ENCODE data around the gene BGN. TPM values are rescaled to one million over a fixed set of nuclear protein-coding genes. Genes with fewer than 3 reads are reported as not detected.

The BGN gene
- polyA plus RNA-seq, 3 donors, result not detected

GRCh38 chrX:153487590-153488071, 7.1 kb upstream of the BGN start:
- intact Hi-C loops (cut with micrococcal nuclease), result no loop called here

GRCh38 chrX:153488231-153488914, 6.4 kb upstream of the BGN start:
- 66% methylated on average over 3 of the region's 27 CpGs for WGBS (ENCODE audit: insufficient coverage)
- Histone ChIP-seq H4K20me1 (ENCODE audit: insufficient read depth, low read length) (no peaks in the 10 kb centered on the region), H3K27ac (ENCODE audit: low read depth in 1 of 2, low read length in 2 of 2) (no peak overlapping the region), H3K9ac (ENCODE audit: insufficient read depth, low read length, poor library complexity, severe bottlenecking) (no peak overlapping the region), H3K27me3 (ENCODE audit: control insufficient read depth in 2 of 2, insufficient read depth in 2 of 2, low read length in 2 of 2) (no peaks in the 10 kb centered on the region), H3K4me1 (ENCODE audit: control insufficient read depth in 1 of 2, insufficient read depth in 2 of 2, low read length in 2 of 2) (no peaks in the 10 kb centered on the region), H3K4me3 (replicated peaks in 1 of 3; ENCODE audit: low read depth in 2 of 3, low read length in 3 of 3) (no peak overlapping the region), H3K9me3 (replicated peaks in 1 of 2; ENCODE audit: control insufficient read depth in 1 of 2, insufficient read depth in 1 of 2, low read length in 2 of 2) (no peaks in the 10 kb centered on the region), H3K4me2 (replicated peaks; ENCODE audit: extremely low read depth, low read length, poor library complexity, severe bottlenecking) (no peak overlapping the region), H3K79me2 (ENCODE audit: insufficient read depth, low read length) (no peaks in the 10 kb centered on the region), H2AFZ (ENCODE audit: insufficient read depth, low read depth, low read length, poor library complexity, severe bottlenecking) (no peak overlapping the region), H3K36me3 (replicated peaks in 1 of 2; ENCODE audit: control insufficient read depth in 1 of 2, insufficient read depth in 2 of 2, low read length in 2 of 2) (no peaks in the 10 kb centered on the region)
- no peak for TF ChIP-seq CTCF (IDR thresholded peaks at IDR 0.05)
- Mint-ChIP-seq H3K9me3 (peaks cover 0 to 2% (median 0%) of the 10 kb centered on the region in 7 donors), H3K36me3 (no peaks in the 10 kb centered on the region), H3K4me3 (no peak overlapping the region), H3K4me1 (no peaks in the 10 kb centered on the region), H3K27me3 (ENCODE audit: low read depth in 3 of 3) (peaks cover 2% of the 10 kb centered on the region in 3 donors), H3K27ac (no peak overlapping the region)
- intact Hi-C loops (cut with micrococcal nuclease), result no loop called here
- no peak for DNase-seq

More at GRCh38 chrX:153487590-153488071, 7.1 kb upstream of the BGN start:
- H3K4me3 Mint-ChIP-seq, result no peak overlapping the region
- TF ChIP-seq CTCF (IDR thresholded peaks at IDR 0.05), result no peak
- no peaks in the 10 kb centered on the region for H3K27me3 Mint-ChIP-seq (ENCODE audit: low read depth in 3 of 3)
- no peak overlapping the region for H3K4me2 ChIP-seq (replicated peaks; ENCODE audit: extremely low read depth, low read length, poor library complexity, severe bottlenecking)
- peaks cover 0 to 2% (median 0%) of the 10 kb centered on the region in 7 donors for H3K9me3 Mint-ChIP-seq
- H4K20me1 ChIP-seq (ENCODE audit: insufficient read depth, low read length), result no peaks in the 10 kb centered on the region
- H3K27ac Mint-ChIP-seq, result no peak overlapping the region
- H3K36me3 Mint-ChIP-seq, result no peaks in the 10 kb centered on the region
- no peak overlapping the region for H3K4me3 ChIP-seq (replicated peaks in 1 of 3; ENCODE audit: low read depth in 2 of 3, low read length in 3 of 3)
- DNase-seq, result no peak
- H3K9me3 ChIP-seq (replicated peaks in 1 of 2; ENCODE audit: control insufficient read depth in 1 of 2, insufficient read depth in 1 of 2, low read length in 2 of 2), result no peaks in the 10 kb centered on the region
- WGBS (ENCODE audit: insufficient coverage), result 93% methylated on average over 9 of the region's 11 CpGs
- no peak overlapping the region for H3K9ac ChIP-seq (ENCODE audit: insufficient read depth, low read length, poor library complexity, severe bottlenecking)
- H3K4me1 ChIP-seq (ENCODE audit: control insufficient read depth in 1 of 2, insufficient read depth in 2 of 2, low read length in 2 of 2), result no peaks in the 10 kb centered on the region
- no peak overlapping the region for H3K27ac ChIP-seq (ENCODE audit: low read depth in 1 of 2, low read length in 2 of 2)
- no peak overlapping the region for H2AFZ ChIP-seq (ENCODE audit: insufficient read depth, low read depth, low read length, poor library complexity, severe bottlenecking)
- H3K4me1 Mint-ChIP-seq, result no peaks in the 10 kb centered on the region
- H3K27me3 ChIP-seq (ENCODE audit: control insufficient read depth in 2 of 2, insufficient read depth in 2 of 2, low read length in 2 of 2), result no peaks in the 10 kb centered on the region
- no peaks in the 10 kb centered on the region for H3K36me3 ChIP-seq (replicated peaks in 1 of 2; ENCODE audit: control insufficient read depth in 1 of 2, insufficient read depth in 2 of 2, low read length in 2 of 2)
- H3K79me2 ChIP-seq (ENCODE audit: insufficient read depth, low read length), result no peaks in the 10 kb centered on the region

Measured in CD14-positive monocyte (primary cell).